ENCODE data around the gene TMEM214.

TMEM214 gene

GRCh38 chr2:27069961-27070618 lies 37.3 kb downstream of the TMEM214 start:
- Histone ChIP-seq H3K27ac (no peak overlapping the region), H3K9ac (no peak overlapping the region)

GRCh38 chr2:27070653-27071276 lies 38.0 kb downstream of the TMEM214 start:
- H3K27me3 ChIP-seq (ENCODE audit: control insufficient read depth, insufficient read depth, low read length) = no peaks in the 10 kb centered on the region
- H3K4me1 ChIP-seq = peaks cover 12% of the 10 kb centered on the region
- H3K4me3 ChIP-seq (ENCODE audit: low read depth, low read length) = peak overlapping the region; percentile 87
- H2AFZ ChIP-seq = peak overlapping the region; percentile 98
- no peaks in the 10 kb centered on the region for H3K9me3 ChIP-seq (ENCODE audit: control insufficient read depth, low read length)
- no peaks in the 10 kb centered on the region for H3K36me3 ChIP-seq (ENCODE audit: control insufficient read depth, insufficient read depth, low read length)
- H3K27ac ChIP-seq = peak overlapping the region; percentile 68
- H3K4me2 ChIP-seq (ENCODE audit: low read length) = peak overlapping the region; percentile 62
- no peak for TF ChIP-seq CTCF (IDR thresholded peaks at IDR 0.05)
- H3K9ac ChIP-seq = peak overlapping the region; percentile 51
- peaks cover 22% of the 10 kb centered on the region for H3K79me2 ChIP-seq

More at GRCh38 chr2:27069961-27070618, 37.3 kb downstream of the TMEM214 start:
- H3K9me3 ChIP-seq (ENCODE audit: control insufficient read depth, low read length) = no peaks in the 10 kb centered on the region
- H3K4me2 ChIP-seq (ENCODE audit: low read length) = peak overlapping the region; percentile 62
- peak overlapping the region; percentile 87 for H3K4me3 ChIP-seq (ENCODE audit: low read depth, low read length)
- H2AFZ ChIP-seq = no peak overlapping the region
- no peaks in the 10 kb centered on the region for H3K27me3 ChIP-seq (ENCODE audit: control insufficient read depth, insufficient read depth, low read length)
- H3K79me2 ChIP-seq = peaks cover 22% of the 10 kb centered on the region
- H3K36me3 ChIP-seq (ENCODE audit: control insufficient read depth, insufficient read depth, low read length) = no peaks in the 10 kb centered on the region
- peaks cover 12% of the 10 kb centered on the region for H3K4me1 ChIP-seq
- TF ChIP-seq CTCF (IDR thresholded peaks at IDR 0.05) = no peak

GRCh38 chr2:27071277-27071989 lies 38.7 kb downstream of the TMEM214 start, which contains the start of gene OST4:
TSS of gene OST4 (minus strand) at chr2:27071654.
- Histone ChIP-seq H3K27ac (peak within 1 kb of the TSS; percentile 74), H3K4me1 (peaks cover 12% of the 10 kb centered on the region)
- TF ChIP-seq CTCF (IDR thresholded peaks at IDR 0.05) = peak; percentile 26

GRCh38 chr2:27071990-27072830 lies 39.4 kb downstream of the TMEM214 start:
- Histone ChIP-seq H3K27me3 (ENCODE audit: control insufficient read depth, insufficient read depth, low read length) (no peaks in the 10 kb centered on the region), H3K4me1 (peaks cover 12% of the 10 kb centered on the region), H3K36me3 (ENCODE audit: control insufficient read depth, insufficient read depth, low read length) (no peaks in the 10 kb centered on the region), H3K4me2 (ENCODE audit: low read length) (peak overlapping the region; percentile 86), H3K9ac (no peak overlapping the region), H3K9me3 (ENCODE audit: control insufficient read depth, low read length) (no peaks in the 10 kb centered on the region), H3K27ac (peak overlapping the region; percentile 74), H2AFZ (peak overlapping the region; percentile 95), H3K79me2 (peaks cover 22% of the 10 kb centered on the region), H3K4me3 (ENCODE audit: low read depth, low read length) (peak overlapping the region; percentile 63)
- no peak for TF ChIP-seq CTCF (IDR thresholded peaks at IDR 0.05)

More at GRCh38 chr2:27071277-27071989, 38.7 kb downstream of the TMEM214 start, which contains the start of gene OST4:
- H3K9ac ChIP-seq = peak within 1 kb of the TSS; percentile 51
- H3K4me3 ChIP-seq (ENCODE audit: low read depth, low read length) = peak within 1 kb of the TSS; percentile 87
- no peaks in the 10 kb centered on the region for H3K36me3 ChIP-seq (ENCODE audit: control insufficient read depth, insufficient read depth, low read length)
- no peaks in the 10 kb centered on the region for H3K9me3 ChIP-seq (ENCODE audit: control insufficient read depth, low read length)
- peak within 1 kb of the TSS; percentile 86 for H3K4me2 ChIP-seq (ENCODE audit: low read length)
- H3K79me2 ChIP-seq = peaks cover 22% of the 10 kb centered on the region
- H3K27me3 ChIP-seq (ENCODE audit: control insufficient read depth, insufficient read depth, low read length) = no peaks in the 10 kb centered on the region
- peak within 1 kb of the TSS; percentile 98 for H2AFZ ChIP-seq

All from parathyroid adenoma (tissue), 2 donors.